Measurements from ENCODE around the gene MMAB.

The MMAB gene

GRCh38 chr12:109581856-109582255 lies 8.6 kb upstream of the MMAB start:
- no peak for DNase-seq

- no peak for DNase-seq
Observed at GRCh38 chr12:109581334-109581691, 8.0 kb upstream of the MMAB start.

- DNase-seq, result no peak
Observed at GRCh38 chr12:109580684-109581333, 7.5 kb upstream of the MMAB start.

- no peak for DNase-seq
Observed at GRCh38 chr12:109580272-109580671, 7.0 kb upstream of the MMAB start.

GRCh38 chr12:109579639-109580038 lies 6.3 kb upstream of the MMAB start:
- no peak for DNase-seq

GRCh38 chr12:109578330-109578927 lies 5.1 kb upstream of the MMAB start:
- DNase-seq, result no peak

- DNase-seq, result no peak
Observed at GRCh38 chr12:109577311-109577710, 4.0 kb upstream of the MMAB start.

- DNase-seq, result no peak
Observed at GRCh38 chr12:109575683-109576082, 2.4 kb upstream of the MMAB start.

GRCh38 chr12:109573914-109574244 lies 575 bp upstream of the MMAB start:
- DNase-seq, result no peak

- DNase-seq, result no peak
Observed at GRCh38 chr12:109572506-109572845, 828 bp downstream of the MMAB start.

- no peak for DNase-seq
Observed at GRCh38 chr12:109571773-109572505, 1.4 kb downstream of the MMAB start.

GRCh38 chr12:109568486-109568885 lies 4.8 kb downstream of the MMAB start:
- DNase-seq, result no peak

GRCh38 chr12:109567967-109568366 lies 5.3 kb downstream of the MMAB start:
- no peak for DNase-seq

- DNase-seq, result no peak
Observed at GRCh38 chr12:109567296-109567695, 6.0 kb downstream of the MMAB start.

GRCh38 chr12:109566424-109566823 lies 6.9 kb downstream of the MMAB start:
- DNase-seq, result no peak

GRCh38 chr12:109563291-109564284 lies 9.7 kb downstream of the MMAB start:
- DNase-seq, result no peak

- DNase-seq, result no peak
Observed at GRCh38 chr12:109562871-109563270, 10.4 kb downstream of the MMAB start.

GRCh38 chr12:109561711-109562030 lies 11.6 kb downstream of the MMAB start:
- DNase-seq, result no peak

- no peak for DNase-seq
Observed at GRCh38 chr12:109560867-109561710, 12.2 kb downstream of the MMAB start.

- no peak for DNase-seq
Observed at GRCh38 chr12:109559601-109560000, 13.7 kb downstream of the MMAB start.

- no peak for DNase-seq
Observed at GRCh38 chr12:109559200-109559505, 14.2 kb downstream of the MMAB start.

- no peak for DNase-seq
Observed at GRCh38 chr12:109558374-109559199, 14.7 kb downstream of the MMAB start.

All from activated CD4-positive, alpha-beta T cell treated with anti-CD3 and anti-CD28 coated beads for 1 hour (primary cell).